Metanephros (tissue), 2 donors: Measurements from ENCODE around the gene SNRNP25. TPM values are rescaled to one million over a fixed set of nuclear protein-coding genes. Genes with fewer than 3 reads are reported as not detected.

ENCODE experiments used
- small RNA-seq: library from RNA; depleted of rRNA; stranded (forward); fragments of <200 nt; gene quantifications from one replicate; pipeline ENCODE3, GENCODE V24; 2014; ENCODE audit warnings: low replicate concordance
- total RNA-seq: library from RNA; depleted of rRNA; stranded (reverse); fragments of >200 nt; gene quantifications from one replicate; pipeline ENCODE4 v1.2.3, GENCODE V29; 2014

Gene SNRNP25
- 15.2 TPM for total RNA-seq

GRCh38 chr16:53346-54236 lies at the start of gene SNRNP25, which contains the start of gene POLR3K:
Gene SNRNP25, plus strand, starts transcription at chr16:53828. Its CDS starts 189 bp downstream, at chr16:54017.
Gene POLR3K, minus strand, starts transcription at chr16:53608. Its CDS starts 22 bp downstream, at chr16:53586.

DNA sequence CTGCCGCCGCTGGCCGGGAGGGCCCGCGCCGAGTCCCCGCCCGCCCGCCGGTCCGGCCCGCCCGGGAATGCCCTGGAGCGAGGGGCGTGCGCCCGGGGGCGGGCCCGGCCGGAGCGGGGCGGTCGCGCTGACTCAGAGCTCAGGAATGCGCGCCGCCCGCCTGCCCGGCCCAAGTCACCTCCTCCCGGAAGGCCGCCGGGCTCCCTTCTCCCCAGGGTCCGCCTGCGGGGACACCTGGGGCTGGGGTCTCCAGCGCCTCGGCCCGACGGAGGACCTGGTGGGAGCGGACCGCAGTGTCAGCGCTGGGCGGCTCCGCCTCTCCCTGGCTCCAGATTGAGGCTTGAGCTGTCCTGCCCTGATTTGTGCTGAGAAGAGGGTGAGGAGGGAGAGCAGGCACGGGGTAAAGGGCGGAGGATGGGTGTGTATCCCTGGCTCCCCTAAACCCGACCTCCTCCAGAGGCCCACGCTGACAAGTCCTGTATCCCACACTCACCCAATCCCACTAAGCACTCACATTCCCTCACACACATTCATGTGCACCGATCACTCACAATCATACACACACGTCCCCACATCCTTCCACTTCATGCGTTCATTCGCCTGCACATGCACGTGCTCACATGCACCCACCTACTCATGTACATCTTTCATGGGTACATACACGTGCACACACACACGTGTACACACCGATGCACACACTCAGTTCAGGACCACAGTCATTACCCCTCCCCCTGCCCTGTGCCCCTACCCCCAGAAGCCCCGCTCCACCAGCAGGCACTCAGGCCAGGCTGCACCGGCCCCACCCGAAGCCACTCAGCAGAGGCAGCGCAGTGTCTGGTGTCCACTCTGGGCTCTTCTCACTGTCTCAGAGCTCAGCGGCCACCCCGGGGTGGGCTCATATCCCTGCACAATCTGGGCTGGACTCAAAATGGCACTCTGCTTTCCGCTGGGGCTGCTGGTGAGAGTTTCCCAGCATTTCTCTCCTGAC lies 19.2 kb downstream of the SNRNP25 start, which contains the start of gene RHBDF1:
Gene RHBDF1 (minus strand): TSS at position 71 of the 988 bp plus-strand sequence. CDS start 7,616 bp downstream, outside the sequence.

GRCh38 chr16:77807-78443 lies 24.3 kb downstream of the SNRNP25 start, which contains the start of gene MPG:
Gene MPG, plus strand, starts transcription at chr16:78225. Its CDS starts 85 bp downstream, at chr16:78310.

Small RNAs within 50 kb of the gene (small RNA-seq; reads per million reads assigned to genes)
- gene MIR6859-4 (not detected), gene Z69720.2 (not detected)

Other genes starting within 250 kb of the SNRNP25 start
- 3.6 TPM for gene POLR3K, start 220 bp upstream of the SNRNP25 start, total RNA-seq
- 36.4 TPM for gene RHBDF1, start 18.8 kb downstream of the SNRNP25 start, total RNA-seq
- gene MPG, start 24.4 kb downstream of the SNRNP25 start, total RNA-seq, result 87.7 TPM
- gene NPRL3, start 84.8 kb downstream of the SNRNP25 start, total RNA-seq, result 31.1 TPM
- gene HBZ, start 98.8 kb downstream of the SNRNP25 start, total RNA-seq, result 38.7 TPM
- gene HBM, start 112.2 kb downstream of the SNRNP25 start, total RNA-seq, result 135 TPM
- 14,996 TPM for gene HBA2, start 119.0 kb downstream of the SNRNP25 start, total RNA-seq
- 5,051 TPM for gene HBA1, start 122.9 kb downstream of the SNRNP25 start, total RNA-seq
- 6.5 TPM for gene HBQ1, start 126.6 kb downstream of the SNRNP25 start, total RNA-seq
- 93.1 TPM for gene LUC7L, start 175.6 kb downstream of the SNRNP25 start, total RNA-seq
- 70.0 TPM for gene FAM234A, start 181.0 kb downstream of the SNRNP25 start, total RNA-seq
- gene RGS11, start 222.1 kb downstream of the SNRNP25 start, total RNA-seq, result 4.9 TPM
- 1.6 TPM for gene ARHGDIG, start 226.8 kb downstream of the SNRNP25 start, total RNA-seq
- 0.47 TPM for gene PDIA2, start 229.3 kb downstream of the SNRNP25 start, total RNA-seq